Activated CD4-positive, alpha-beta T cell treated with anti-CD3 and anti-CD28 coated beads, Interleukin-2, amount 50 U/mL, for 4 hours (primary cell): ENCODE measurements around the gene ATP10B.

Experiments
- DNase-seq, 2 experiments: peaks; one replicate each; pipeline ENCODE4 v3.0.0-alpha.2; 2020

The ATP10B gene

DNA sequence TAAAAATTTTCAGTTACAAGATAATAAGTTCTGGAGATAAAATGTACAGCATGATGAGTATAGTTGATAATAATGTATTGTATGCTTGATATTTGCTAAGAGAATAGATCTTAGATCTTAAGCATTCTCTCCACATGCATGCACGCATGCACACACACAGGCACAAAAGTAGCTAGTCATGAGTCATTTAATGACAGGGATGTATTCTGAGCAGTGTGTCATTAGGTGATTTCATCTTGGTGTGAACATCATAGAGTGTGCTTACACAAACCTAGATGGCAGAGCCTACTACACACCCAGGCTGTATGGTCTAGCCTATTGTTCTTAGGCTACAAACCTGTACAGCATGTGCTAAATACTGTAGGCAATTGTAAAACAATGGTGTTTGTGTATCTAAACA, 306.2 kb downstream of the ATP10B start:
- no peak for DNase-seq

- no peak for DNase-seq
Measured at GRCh38 chr5:160543395-160543794, 308.6 kb downstream of the ATP10B start.

DNA sequence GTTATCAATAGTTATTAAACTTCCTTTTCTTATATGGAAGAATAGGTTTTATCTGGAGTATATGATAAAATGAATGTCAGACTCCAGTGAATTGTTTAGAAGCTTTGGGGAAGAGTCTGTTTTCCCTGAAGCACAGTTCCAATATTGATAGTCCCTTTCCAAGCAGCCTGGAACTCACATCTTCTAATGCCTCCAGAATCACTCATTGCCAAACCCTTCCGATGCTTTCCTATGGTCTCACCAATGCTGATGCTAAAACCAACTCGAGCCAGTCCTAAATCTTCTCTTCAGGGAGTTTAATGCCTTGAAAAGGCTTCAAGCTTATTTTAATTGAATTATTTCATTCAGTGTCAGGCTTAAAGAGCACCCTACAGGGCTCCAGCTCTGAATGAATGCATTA, 309.2 kb downstream of the ATP10B start:
- no peak for DNase-seq

- no peak for DNase-seq
Measured at GRCh38 chr5:160542281-160542680, 309.7 kb downstream of the ATP10B start.

DNA sequence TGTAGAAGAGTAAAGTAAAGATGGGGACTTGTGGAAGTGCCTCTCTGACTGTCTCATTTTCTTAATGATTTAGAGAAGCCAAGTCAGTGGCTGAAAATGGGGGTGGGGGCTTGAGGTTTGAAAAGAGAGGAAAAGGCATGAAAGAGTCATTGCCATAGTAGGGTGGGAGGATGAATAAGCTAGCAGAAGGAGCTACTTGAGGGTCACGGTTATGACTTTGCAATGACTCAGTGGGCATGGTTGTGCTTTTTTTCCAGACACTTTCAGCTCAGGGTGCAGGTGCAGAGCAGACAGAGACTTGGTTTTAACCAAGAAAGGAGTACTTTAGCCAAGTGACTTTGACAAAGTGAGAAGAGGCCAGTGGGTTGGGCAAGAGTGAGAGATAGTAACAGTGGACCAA, 312.6 kb downstream of the ATP10B start:
- no peak for DNase-seq

GRCh38 chr5:160537940-160538339, 314.1 kb downstream of the ATP10B start:
- DNase-seq: no peak

DNA sequence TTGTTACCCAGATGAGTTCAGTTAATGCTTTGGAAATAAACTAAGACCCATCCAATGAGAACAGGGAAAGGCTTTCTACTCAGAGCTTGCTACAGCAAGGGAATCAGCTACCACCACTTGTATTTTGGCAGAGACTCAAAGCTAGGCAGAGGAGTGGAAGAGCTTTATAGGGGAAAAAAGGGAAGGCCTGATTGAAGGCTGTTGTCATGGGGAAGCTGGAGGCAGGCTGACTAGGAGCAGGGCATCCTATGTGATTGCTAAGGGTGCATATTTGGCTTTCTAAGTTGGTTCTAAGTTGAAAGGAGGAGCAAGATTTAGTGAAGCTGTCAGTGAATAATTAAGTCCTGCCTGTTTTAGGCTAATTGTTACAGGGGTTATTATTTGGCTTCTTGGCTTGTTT, 314.9 kb downstream of the ATP10B start:
- no peak for DNase-seq

DNA sequence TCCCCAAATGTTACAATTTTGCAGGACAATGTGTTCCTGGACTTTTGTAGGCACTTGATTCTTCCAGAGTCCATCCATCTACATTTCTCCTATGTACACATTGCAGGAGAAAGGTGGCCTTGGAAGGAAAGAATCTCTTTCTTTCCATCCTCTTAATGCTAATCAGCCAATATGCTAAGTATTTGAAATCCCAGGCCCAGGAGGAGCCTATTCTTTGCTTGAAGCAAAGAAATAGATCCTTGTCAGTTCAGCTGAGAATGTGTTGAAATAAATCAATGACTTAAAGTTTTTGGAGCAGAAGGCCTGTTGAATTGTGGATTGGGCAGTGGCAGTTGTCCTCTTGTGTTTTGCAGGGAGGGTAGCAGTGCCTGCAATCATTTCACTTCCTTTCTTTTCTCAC, 317.1 kb downstream of the ATP10B start:
- DNase-seq: no peak

DNA sequence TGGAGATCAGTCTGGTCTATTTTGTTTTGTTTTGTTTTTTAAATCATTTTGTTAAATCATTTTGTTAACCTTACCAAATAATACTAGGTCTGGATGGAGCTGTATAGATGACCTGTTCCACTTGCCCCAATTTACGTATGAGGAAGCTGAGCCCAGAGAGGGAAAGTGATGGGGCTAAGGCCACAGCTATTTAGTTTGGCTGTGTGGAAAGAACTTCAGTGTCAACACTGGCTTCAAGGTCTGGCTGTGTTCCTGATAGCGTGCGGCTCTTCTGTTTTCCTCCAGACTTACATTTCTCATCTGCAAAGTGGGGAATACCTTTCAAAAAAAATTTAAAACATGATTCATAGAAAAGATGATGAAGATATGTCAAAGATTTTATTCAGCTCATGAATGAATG, 317.9 kb downstream of the ATP10B start:
- DNase-seq: no peak

GRCh38 chr5:160525471-160526261, 326.3 kb downstream of the ATP10B start:
- no peak for DNase-seq

GRCh38 chr5:160524827-160525226, 327.2 kb downstream of the ATP10B start:
- no peak for DNase-seq

DNA sequence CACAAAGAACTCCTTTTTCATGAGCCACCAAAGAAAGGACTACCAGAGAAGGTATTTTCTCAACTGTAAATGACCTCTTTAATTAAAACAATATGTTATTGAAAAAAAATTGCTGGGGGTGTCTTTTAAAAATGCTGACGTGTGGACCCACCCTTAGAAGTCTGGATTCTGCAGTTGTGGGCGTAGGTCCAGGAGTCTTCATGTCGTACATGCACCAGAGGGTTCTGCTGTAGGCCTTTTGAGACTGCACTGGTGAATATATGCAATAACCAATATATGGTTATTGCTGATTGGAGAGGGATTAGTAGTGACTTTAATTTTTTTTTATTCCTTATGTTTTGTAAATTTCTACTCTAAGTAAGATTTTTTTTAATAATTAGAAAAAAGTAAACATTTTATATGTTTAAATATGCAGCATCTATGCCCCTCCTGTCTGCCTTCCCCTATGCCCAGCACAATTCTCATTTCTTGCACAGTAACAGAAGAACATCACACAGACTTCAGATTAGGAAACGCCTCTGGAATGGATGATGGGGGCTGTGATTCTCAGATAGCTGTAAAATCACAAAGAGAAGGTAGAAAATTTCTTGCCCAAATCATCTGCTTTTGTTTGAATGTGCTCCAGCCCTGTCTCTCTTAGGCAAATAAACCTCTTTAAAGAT, 328.4 kb downstream of the ATP10B start:
- DNase-seq: no peak

GRCh38 chr5:160521392-160521663, 330.7 kb downstream of the ATP10B start:
- DNase-seq: no peak

GRCh38 chr5:160520609-160521391, 331.2 kb downstream of the ATP10B start:
- DNase-seq: no peak

DNA sequence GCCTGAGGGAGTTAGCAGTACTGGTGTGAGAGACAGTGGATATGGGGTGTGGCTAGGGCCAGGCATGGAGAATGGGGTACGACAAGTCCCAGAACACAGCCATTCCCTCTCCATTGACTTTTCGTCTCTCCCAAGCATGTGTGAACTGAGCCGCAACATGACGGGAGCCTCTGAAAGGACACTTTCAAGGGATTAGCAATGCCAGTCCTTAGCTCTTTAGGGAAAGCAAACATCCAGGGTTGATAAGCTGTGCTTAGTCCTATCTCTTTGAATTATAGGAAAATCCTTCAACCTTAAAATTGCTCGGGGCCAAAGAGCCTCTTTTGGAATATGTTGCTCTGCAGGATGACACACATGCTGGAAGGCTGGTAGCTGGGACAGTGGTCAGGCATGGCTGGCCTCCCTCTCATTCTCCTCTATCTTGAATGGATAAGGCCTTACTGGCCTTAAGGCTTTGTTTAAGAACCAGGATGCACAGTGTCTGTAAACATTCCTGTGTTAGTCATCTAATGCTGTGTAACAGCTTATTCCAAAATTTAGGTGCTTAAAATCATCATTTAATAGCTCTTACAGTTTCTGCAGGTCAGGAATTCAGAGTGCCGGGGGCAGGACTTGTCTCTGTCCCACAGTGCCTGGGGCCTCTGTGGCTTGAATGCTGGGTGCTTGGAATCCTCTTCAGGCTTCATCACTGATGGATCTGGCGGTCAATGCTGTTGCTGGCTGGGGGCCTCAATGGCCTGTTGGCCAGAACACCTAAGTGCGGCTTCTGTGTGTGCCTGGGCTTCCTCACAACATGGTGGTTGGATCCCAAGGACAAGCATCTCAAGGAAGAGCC, 335.1 kb downstream of the ATP10B start:
- no peak for DNase-seq

DNA sequence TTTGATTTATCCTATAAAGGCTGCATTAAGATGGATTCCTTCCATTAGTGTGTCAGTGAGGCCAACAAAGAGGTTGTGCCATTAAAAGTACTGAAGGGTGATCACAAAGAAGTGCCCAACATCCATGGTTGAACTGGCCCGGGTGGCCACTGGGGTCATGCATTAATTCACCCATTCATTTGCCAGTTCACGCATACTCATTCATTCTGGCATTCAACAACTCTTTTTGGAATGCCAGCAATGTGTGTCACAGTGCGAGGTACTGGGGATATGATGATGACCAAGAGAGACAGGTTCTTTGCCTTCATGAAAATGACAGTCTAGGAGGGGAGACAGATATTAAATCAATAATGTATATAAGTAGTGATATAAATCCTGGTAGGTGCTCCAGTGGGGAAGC, 337.1 kb downstream of the ATP10B start:
- no peak for DNase-seq

- DNase-seq: no peak
Measured at GRCh38 chr5:160514191-160514590, 337.8 kb downstream of the ATP10B start.

DNA sequence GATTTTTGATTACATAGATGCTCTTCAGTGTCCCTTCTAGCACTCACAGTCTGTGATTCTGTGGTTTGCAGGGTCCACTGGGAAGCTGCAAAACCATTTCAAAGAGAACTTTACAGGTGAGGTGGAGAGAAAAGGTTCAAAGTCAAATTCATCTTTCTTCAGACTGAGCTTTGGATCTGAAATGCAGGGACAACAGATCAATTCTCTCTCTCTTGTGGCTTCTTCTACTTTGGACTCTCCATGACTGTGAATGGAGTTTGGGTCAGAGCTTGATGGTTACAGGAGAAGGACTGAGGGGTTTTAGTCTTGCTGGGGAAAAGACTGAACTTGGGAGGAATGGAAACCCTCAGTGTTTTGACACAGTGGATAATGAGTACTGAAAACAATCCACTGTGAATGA, 338.5 kb downstream of the ATP10B start:
- DNase-seq: no peak
